ENCODE results near the gene HMG20A.

GRCh38 chr15:77419836-77420609 is 665 bp upstream of the HMG20A start, which contains the start of gene PEAK1:
- TF ChIP-seq, protein P1, sequence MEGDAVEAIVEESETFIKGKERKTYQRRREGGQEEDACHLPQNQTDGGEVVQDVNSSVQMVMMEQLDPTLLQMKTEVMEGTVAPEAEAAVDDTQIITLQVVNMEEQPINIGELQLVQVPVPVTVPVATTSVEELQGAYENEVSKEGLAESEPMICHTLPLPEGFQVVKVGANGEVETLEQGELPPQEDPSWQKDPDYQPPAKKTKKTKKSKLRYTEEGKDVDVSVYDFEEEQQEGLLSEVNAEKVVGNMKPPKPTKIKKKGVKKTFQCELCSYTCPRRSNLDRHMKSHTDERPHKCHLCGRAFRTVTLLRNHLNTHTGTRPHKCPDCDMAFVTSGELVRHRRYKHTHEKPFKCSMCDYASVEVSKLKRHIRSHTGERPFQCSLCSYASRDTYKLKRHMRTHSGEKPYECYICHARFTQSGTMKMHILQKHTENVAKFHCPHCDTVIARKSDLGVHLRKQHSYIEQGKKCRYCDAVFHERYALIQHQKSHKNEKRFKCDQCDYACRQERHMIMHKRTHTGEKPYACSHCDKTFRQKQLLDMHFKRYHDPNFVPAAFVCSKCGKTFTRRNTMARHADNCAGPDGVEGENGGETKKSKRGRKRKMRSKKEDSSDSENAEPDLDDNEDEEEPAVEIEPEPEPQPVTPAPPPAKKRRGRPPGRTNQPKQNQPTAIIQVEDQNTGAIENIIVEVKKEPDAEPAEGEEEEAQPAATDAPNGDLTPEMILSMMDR (IDR thresholded peaks at IDR 0.05) = no peak
- no peak for TF ChIP-seq ZBTB21 (CRISPR knock-in tag; IDR thresholded peaks at IDR 0.05; ENCODE audit: borderline replicate concordance)
- TF ChIP-seq JUN (CRISPR knock-in tag; IDR thresholded peaks at IDR 0.05) = no peak
- TF ChIP-seq RORB (CRISPR knock-in tag; IDR thresholded peaks at IDR 0.05) = no peak
- no peak for TF ChIP-seq TEAD4 (CRISPR knock-in tag; IDR thresholded peaks at IDR 0.05)
- TF ChIP-seq SMAD3 (CRISPR knock-in tag; IDR thresholded peaks at IDR 0.05; ENCODE audit: borderline replicate concordance) = no peak
- no peak for TF ChIP-seq TP53 (CRISPR knock-in tag; IDR thresholded peaks at IDR 0.05)
- no peak for TF ChIP-seq ATF2 (CRISPR knock-in tag; IDR thresholded peaks at IDR 0.05; ENCODE audit: borderline replicate concordance, low read depth)
- TF ChIP-seq, protein P2, sequence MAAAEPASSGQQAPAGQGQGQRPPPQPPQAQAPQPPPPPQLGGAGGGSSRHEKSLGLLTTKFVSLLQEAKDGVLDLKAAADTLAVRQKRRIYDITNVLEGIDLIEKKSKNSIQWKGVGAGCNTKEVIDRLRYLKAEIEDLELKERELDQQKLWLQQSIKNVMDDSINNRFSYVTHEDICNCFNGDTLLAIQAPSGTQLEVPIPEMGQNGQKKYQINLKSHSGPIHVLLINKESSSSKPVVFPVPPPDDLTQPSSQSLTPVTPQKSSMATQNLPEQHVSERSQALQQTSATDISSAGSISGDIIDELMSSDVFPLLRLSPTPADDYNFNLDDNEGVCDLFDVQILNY (CRISPR knock-in tag; IDR thresholded peaks at IDR 0.05) = 0 out of 2 replicates have a peak, but pooled peaks have one; percentile 33
- no peak for TF ChIP-seq MAX (CRISPR knock-in tag; IDR thresholded peaks at IDR 0.05)
- no peak for TF ChIP-seq ZNF138 (CRISPR knock-in tag; conservative IDR thresholded peaks at IDR 0.05)
- no peak for TF ChIP-seq ATF1 (CRISPR knock-in tag; IDR thresholded peaks at IDR 0.05)

Measured in WTC11 (cell line).